ENCODE measurements around the gene CDK6. TPM values are rescaled to one million over a fixed set of nuclear protein-coding genes. Genes with fewer than 3 reads are reported as not detected.

The CDK6 gene
- total RNA-seq, 4 donors from 2014 or later = 12.9 to 32.7 (median 21.6) TPM

GRCh38 chr7:92755680-92756079, 80.7 kb downstream of the CDK6 start:
- Histone ChIP-seq H3K9me3 (no peaks in the 10 kb centered on the region), H3K4me3 (no peak overlapping the region), H3K4me1 (peaks cover 0 to 8% (median 0%) of the 10 kb centered on the region in 4 donors), H3K36me3 (no peaks in the 10 kb centered on the region), H3K27ac (no peak overlapping the region), H3K27me3 (no peaks in the 10 kb centered on the region)
- TF ChIP-seq EP300 (IDR thresholded peaks at IDR 0.05; ENCODE audit: low read depth) (no peak), POLR2AphosphoS5 (IDR thresholded peaks at IDR 0.05) (no peak), POLR2A (IDR thresholded peaks at IDR 0.05) (no peak)
- TF ChIP-seq, protein P1, sequence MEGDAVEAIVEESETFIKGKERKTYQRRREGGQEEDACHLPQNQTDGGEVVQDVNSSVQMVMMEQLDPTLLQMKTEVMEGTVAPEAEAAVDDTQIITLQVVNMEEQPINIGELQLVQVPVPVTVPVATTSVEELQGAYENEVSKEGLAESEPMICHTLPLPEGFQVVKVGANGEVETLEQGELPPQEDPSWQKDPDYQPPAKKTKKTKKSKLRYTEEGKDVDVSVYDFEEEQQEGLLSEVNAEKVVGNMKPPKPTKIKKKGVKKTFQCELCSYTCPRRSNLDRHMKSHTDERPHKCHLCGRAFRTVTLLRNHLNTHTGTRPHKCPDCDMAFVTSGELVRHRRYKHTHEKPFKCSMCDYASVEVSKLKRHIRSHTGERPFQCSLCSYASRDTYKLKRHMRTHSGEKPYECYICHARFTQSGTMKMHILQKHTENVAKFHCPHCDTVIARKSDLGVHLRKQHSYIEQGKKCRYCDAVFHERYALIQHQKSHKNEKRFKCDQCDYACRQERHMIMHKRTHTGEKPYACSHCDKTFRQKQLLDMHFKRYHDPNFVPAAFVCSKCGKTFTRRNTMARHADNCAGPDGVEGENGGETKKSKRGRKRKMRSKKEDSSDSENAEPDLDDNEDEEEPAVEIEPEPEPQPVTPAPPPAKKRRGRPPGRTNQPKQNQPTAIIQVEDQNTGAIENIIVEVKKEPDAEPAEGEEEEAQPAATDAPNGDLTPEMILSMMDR (IDR thresholded peaks at IDR 0.05) = no peak
- 69 to 70% methylated on average over 2 to 4 of the region's 4 CpGs for WGBS, 2 donors (ENCODE audit: low coverage in 1 of 2)
- in situ Hi-C loops (cut with MboI; ENCODE audit: low pct_ligation_motif_present in 1 of 4, low pct_unique_long_range_greater_than_20kb in 1 of 4, low sequenced_read_pairs in 3 of 4) (no loop called here), intact Hi-C loops (cut with DNase I; ENCODE audit: low total_unique reads) (no loop called here)
- DNase-seq = no peak

DNA sequence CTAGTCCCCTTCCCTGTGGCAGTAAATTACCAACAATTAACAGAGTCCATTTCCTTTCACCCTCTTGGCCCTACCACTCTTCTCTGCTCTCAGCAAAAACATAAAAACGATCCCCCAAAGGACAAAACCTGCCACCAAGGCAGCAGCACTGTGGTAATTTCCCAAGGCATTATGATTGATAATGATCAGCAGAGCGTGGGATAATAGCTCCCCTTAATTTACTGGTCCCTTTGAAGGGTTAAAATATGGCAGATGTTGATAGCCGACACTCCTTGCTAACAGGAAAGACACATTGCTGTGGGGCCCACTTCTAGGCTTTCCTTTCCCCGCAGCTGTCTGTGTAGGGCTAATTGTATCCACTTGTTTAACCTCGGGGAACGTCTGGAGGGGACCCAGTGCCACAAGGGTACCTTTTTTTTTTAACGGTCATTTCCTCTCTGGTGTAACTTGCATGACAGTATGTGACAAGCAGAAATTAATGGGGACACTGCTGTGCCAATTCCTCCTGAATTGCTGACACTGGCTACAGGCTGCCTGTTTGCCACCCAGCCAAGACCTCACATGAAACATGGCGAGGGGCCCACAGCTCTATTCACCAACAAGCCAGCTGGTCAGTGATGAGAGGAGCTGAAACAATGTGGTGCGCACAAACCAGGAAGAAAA, 81.3 kb downstream of the CDK6 start:
- Histone ChIP-seq H3K36me3 (no peaks in the 10 kb centered on the region), H3K27me3 (no peaks in the 10 kb centered on the region), H3K9me3 (no peaks in the 10 kb centered on the region), H3K27ac (no peak overlapping the region), H3K4me1 (peaks cover 0 to 13% (median 2%) of the 10 kb centered on the region in 4 donors), H3K4me3 (no peak overlapping the region)
- DNase-seq = no peak
- WGBS, 2 donors (ENCODE audit: low coverage in 1 of 2) = 80% methylated on average over 9 of the region's 9 CpGs; no CpG with 5 or more reads in 1 of the 2 donors
- intact Hi-C loops (cut with DNase I; ENCODE audit: low total_unique reads) (no loop called here), in situ Hi-C loops (cut with MboI; ENCODE audit: low pct_ligation_motif_present in 1 of 4, low pct_unique_long_range_greater_than_20kb in 1 of 4, low sequenced_read_pairs in 3 of 4) (no loop called here)
- TF ChIP-seq EP300 (IDR thresholded peaks at IDR 0.05; ENCODE audit: low read depth) (no peak), POLR2A (IDR thresholded peaks at IDR 0.05) (no peak), POLR2AphosphoS5 (IDR thresholded peaks at IDR 0.05) (no peak)
- TF ChIP-seq, protein P1 (IDR thresholded peaks at IDR 0.05) = no peak

- in situ Hi-C loops (cut with MboI; ENCODE audit: low pct_ligation_motif_present in 1 of 4, low pct_unique_long_range_greater_than_20kb in 1 of 4, low sequenced_read_pairs in 3 of 4) = no loop called here
- WGBS, 2 donors (ENCODE audit: low coverage in 1 of 2) = 87% methylated on average over 3 of the region's 3 CpGs; no CpG with 5 or more reads in 1 of the 2 donors
- Histone ChIP-seq H3K27me3 (no peaks in the 10 kb centered on the region), H3K4me1 (peaks cover 0 to 19% (median 8%) of the 10 kb centered on the region in 4 donors), H3K36me3 (no peaks in the 10 kb centered on the region), H3K27ac (no peak overlapping the region), H3K9me3 (no peaks in the 10 kb centered on the region), H3K4me3 (no peak overlapping the region)
- no peak for DNase-seq
- intact Hi-C loops (cut with DNase I; ENCODE audit: low total_unique reads) = no loop called here
- TF ChIP-seq POLR2AphosphoS5 (IDR thresholded peaks at IDR 0.05) (no peak), POLR2A (IDR thresholded peaks at IDR 0.05) (no peak), EP300 (IDR thresholded peaks at IDR 0.05; ENCODE audit: low read depth) (no peak)
- TF ChIP-seq, protein P1 (IDR thresholded peaks at IDR 0.05) = no peak
Measured at GRCh38 chr7:92753614-92754013, 82.8 kb downstream of the CDK6 start.

GRCh38 chr7:92751902-92752901, 84.2 kb downstream of the CDK6 start:
- WGBS, 2 donors (ENCODE audit: low coverage in 1 of 2) = 81 to 84% methylated on average over 4 of the region's 4 CpGs
- intact Hi-C loops (cut with DNase I; ENCODE audit: low total_unique reads) = no loop called here

More at GRCh38 chr7:92751902-92752901, 84.2 kb downstream of the CDK6 start:
- DNase-seq = no peak
- in situ Hi-C loops (cut with MboI; ENCODE audit: low pct_ligation_motif_present in 1 of 4, low pct_unique_long_range_greater_than_20kb in 1 of 4, low sequenced_read_pairs in 3 of 4) = no loop called here
- peaks cover 0 to 17% (median 8%) of the 10 kb centered on the region in 4 donors for H3K4me1 ChIP-seq
- H3K27me3 ChIP-seq = no peaks in the 10 kb centered on the region
- no peaks in the 10 kb centered on the region for H3K9me3 ChIP-seq
- H3K36me3 ChIP-seq = no peaks in the 10 kb centered on the region
- TF ChIP-seq, protein P1 (IDR thresholded peaks at IDR 0.05) = no peak
- TF ChIP-seq POLR2AphosphoS5 (IDR thresholded peaks at IDR 0.05) = no peak
- no peak for TF ChIP-seq EP300 (IDR thresholded peaks at IDR 0.05; ENCODE audit: low read depth)
- no peak for TF ChIP-seq POLR2A (IDR thresholded peaks at IDR 0.05)
- peak overlapping the region in 2 of 4 donors; percentile 8 to 11 for H3K27ac ChIP-seq
- H3K4me3 ChIP-seq = no peak overlapping the region

Data from transverse colon (tissue), 4 donors.